SU-DHL-6 (cell line): ENCODE measurements around the gene SUPT4H1.

Experiments used
- CTCF ChIP-seq: fragments of 200-600 bp; sonication (generic); IDR thresholded peaks from one replicate; pipeline ENCODE4 v1.5.1; 2017; ENCODE audit warnings: antibody characterized with exemption, mild to moderate bottlenecking, low read length, moderate library complexity; ENCODE audit not compliant: insufficient read depth, poor library complexity, severe bottlenecking
- EZH2phosphoT487 ChIP-seq: fragments of 200-600 bp; sonication (generic), shearing (Covaris generic); conservative IDR thresholded peaks from 2 replicates; pipeline ENCODE4 v1.6.1; 2018; ENCODE audit warnings: mild to moderate bottlenecking, antibody characterized with exemption, low read length, moderate library complexity, mixed read lengths

- no peak for TF ChIP-seq CTCF
- no peak for TF ChIP-seq EZH2phosphoT487
Measured at GRCh38 chr17:58315750-58316149, 36.3 kb downstream of the SUPT4H1 start.
